Astrocyte (in vitro differentiated cells and primary cell): Measurements from ENCODE around the gene ELF3. TPM values are rescaled to one million over a fixed set of nuclear protein-coding genes. Genes with fewer than 3 reads are reported as not detected.
A peak's percentile ranks its signal among the peaks of the same experiment; 100 is the strongest.

Experiments used
- DNase-seq: peaks from one replicate; pipeline ENCODE4 v3.0.0-alpha.2; 2010; ENCODE audit warnings: low read depth
- FAIRE-seq: peaks from 2 replicates; lab custom pipeline; 2011; peaks lifted over from hg19 to GRCh38; lab: Jason Lieb, UNC
- H2AFZ ChIP-seq: 2 replicates; pipeline ENCODE4 v1.6.0; 2012; ENCODE audit warnings: low read depth, low read length, inconsistent platforms
- H3K27ac ChIP-seq: 2 replicates; pipeline ENCODE4 v1.5.1; 2011; ENCODE audit warnings: low read depth, low read length, inconsistent platforms
- H3K27me3 ChIP-seq: 2 replicates; pipeline ENCODE4 v1.6.0; 2011; ENCODE audit warnings: low read length, inconsistent platforms; ENCODE audit not compliant: insufficient read depth
- H3K36me3 ChIP-seq: 2 replicates; pipeline ENCODE4 v1.5.1; 2011; ENCODE audit warnings: low read length, inconsistent platforms; ENCODE audit not compliant: insufficient read depth
- H3K4me1 ChIP-seq: 2 replicates; pipeline ENCODE4 v1.5.1; 2011; ENCODE audit warnings: low read length, inconsistent platforms; ENCODE audit not compliant: insufficient read depth
- H3K4me2 ChIP-seq: 2 replicates; pipeline ENCODE4 v1.6.0; 2012; ENCODE audit warnings: low read length, inconsistent platforms
- H3K4me3 ChIP-seq: 2 replicates; pipeline ENCODE4 v1.5.1; 2011; ENCODE audit warnings: low read depth, mild to moderate bottlenecking, low read length, inconsistent platforms; ENCODE audit not compliant: insufficient read depth
- H3K79me2 ChIP-seq: 2 replicates; pipeline ENCODE4 v1.6.0; 2012; ENCODE audit warnings: mild to moderate bottlenecking, low read length, inconsistent platforms; ENCODE audit not compliant: insufficient read depth
- H3K9ac ChIP-seq: 2 replicates; pipeline ENCODE4 v1.6.0; 2012; ENCODE audit warnings: mild to moderate bottlenecking, low read length, inconsistent platforms
- H3K9me3 ChIP-seq: 2 replicates; pipeline ENCODE4 v1.5.1; 2012; ENCODE audit warnings: low read depth, mild to moderate bottlenecking, low read length, inconsistent platforms; ENCODE audit not compliant: insufficient read depth
- H4K20me1 ChIP-seq: 2 replicates; pipeline ENCODE4 v1.6.0; 2012; ENCODE audit warnings: low read length, inconsistent platforms; ENCODE audit not compliant: insufficient read depth
- H3K27ac Mint-ChIP-seq: one replicate; pipeline ENCODE4 v1.8.0; 2021; ENCODE audit warnings: mild to moderate bottlenecking, mixed read lengths; ENCODE audit not compliant: unreplicated experiment
- H3K27me3 Mint-ChIP-seq: one replicate; pipeline ENCODE4 v1.8.0; 2021; ENCODE audit warnings: low read depth, mixed read lengths; ENCODE audit not compliant: unreplicated experiment
- H3K36me3 Mint-ChIP-seq: one replicate; pipeline ENCODE4 v1.8.0; 2021; ENCODE audit warnings: low read depth, mixed read lengths; ENCODE audit not compliant: unreplicated experiment
- H3K4me1 Mint-ChIP-seq: one replicate; pipeline ENCODE4 v1.8.0; 2021; ENCODE audit warnings: low read depth, mixed read lengths; ENCODE audit not compliant: unreplicated experiment
- H3K4me3 Mint-ChIP-seq: one replicate; pipeline ENCODE4 v1.8.0; 2021; ENCODE audit warnings: mild to moderate bottlenecking, moderate library complexity, mixed read lengths; ENCODE audit not compliant: unreplicated experiment
- H3K9me3 Mint-ChIP-seq: one replicate; pipeline ENCODE4 v1.8.0; 2021; ENCODE audit warnings: mild to moderate bottlenecking, mixed read lengths; ENCODE audit not compliant: unreplicated experiment
- EZH2 ChIP-seq: IDR thresholded peaks from 2 replicates; pipeline ENCODE4 v1.6.1; 2012; ENCODE audit warnings: mild to moderate bottlenecking, low read length, inconsistent platforms; ENCODE audit not compliant: insufficient read depth
- total RNA-seq: library from RNA; stranded (reverse); gene quantifications from 2 replicates; pipeline ENCODE4 v1.2.1, GENCODE V29; 2021
- TF ChIP-seq, protein P1 (sequence below): IDR thresholded peaks from 2 replicates; pipeline ENCODE4 v1.5.1; 2011; ENCODE audit warnings: low read depth, mild to moderate bottlenecking, inconsistent platforms, low read length, moderate library complexity; ENCODE audit not compliant: insufficient read depth

The ELF3 gene
- total RNA-seq, 1 donor from 2014 or later = 2.9 TPM

DNA sequence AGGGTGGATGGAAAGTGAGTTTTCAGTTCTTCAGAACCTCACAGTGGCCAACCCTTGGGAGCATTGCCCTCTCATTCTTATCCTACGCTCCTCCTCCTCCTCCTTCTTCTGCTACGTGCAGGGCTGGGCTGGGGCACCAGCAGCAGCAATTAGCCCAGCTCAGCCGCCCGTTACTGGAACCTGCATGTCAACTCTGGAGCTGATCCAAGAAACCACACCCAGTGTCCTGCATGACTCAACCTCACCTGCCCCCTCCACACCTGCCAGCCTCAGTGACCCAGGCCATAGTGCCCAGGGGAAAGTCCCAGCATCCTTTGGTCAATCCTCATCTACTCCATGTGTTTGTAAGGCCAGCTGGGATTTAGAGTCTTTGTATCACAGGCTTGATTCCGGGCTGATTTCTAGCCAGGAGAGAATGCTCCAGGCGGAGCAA, 12.6 kb downstream of the ELF3 start:
- no peak overlapping the region for H3K4me3 Mint-ChIP-seq
- no peaks in the 10 kb centered on the region for H3K9me3 Mint-ChIP-seq
- FAIRE-seq = no peak
- H3K9ac ChIP-seq = no peak overlapping the region
- DNase-seq = no peak
- no peaks in the 10 kb centered on the region for H4K20me1 ChIP-seq
- H3K4me1 Mint-ChIP-seq = peaks cover 9% of the 10 kb centered on the region
- no peaks in the 10 kb centered on the region for H3K79me2 ChIP-seq
- H3K4me1 ChIP-seq = peaks cover 15% of the 10 kb centered on the region
- H3K36me3 Mint-ChIP-seq = no peaks in the 10 kb centered on the region
- peak overlapping the region; percentile 58 for H3K27ac Mint-ChIP-seq
- no peak overlapping the region for H2AFZ ChIP-seq
- no peaks in the 10 kb centered on the region for H3K9me3 ChIP-seq
- no peak for TF ChIP-seq EZH2
- TF ChIP-seq, protein P1, sequence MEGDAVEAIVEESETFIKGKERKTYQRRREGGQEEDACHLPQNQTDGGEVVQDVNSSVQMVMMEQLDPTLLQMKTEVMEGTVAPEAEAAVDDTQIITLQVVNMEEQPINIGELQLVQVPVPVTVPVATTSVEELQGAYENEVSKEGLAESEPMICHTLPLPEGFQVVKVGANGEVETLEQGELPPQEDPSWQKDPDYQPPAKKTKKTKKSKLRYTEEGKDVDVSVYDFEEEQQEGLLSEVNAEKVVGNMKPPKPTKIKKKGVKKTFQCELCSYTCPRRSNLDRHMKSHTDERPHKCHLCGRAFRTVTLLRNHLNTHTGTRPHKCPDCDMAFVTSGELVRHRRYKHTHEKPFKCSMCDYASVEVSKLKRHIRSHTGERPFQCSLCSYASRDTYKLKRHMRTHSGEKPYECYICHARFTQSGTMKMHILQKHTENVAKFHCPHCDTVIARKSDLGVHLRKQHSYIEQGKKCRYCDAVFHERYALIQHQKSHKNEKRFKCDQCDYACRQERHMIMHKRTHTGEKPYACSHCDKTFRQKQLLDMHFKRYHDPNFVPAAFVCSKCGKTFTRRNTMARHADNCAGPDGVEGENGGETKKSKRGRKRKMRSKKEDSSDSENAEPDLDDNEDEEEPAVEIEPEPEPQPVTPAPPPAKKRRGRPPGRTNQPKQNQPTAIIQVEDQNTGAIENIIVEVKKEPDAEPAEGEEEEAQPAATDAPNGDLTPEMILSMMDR = no peak
- H3K27me3 ChIP-seq = no peaks in the 10 kb centered on the region
- H3K27ac ChIP-seq = no peak overlapping the region
- peaks cover 13% of the 10 kb centered on the region for H3K27me3 Mint-ChIP-seq
- peak overlapping the region; percentile 1 for H3K4me2 ChIP-seq
- no peak overlapping the region for H3K4me3 ChIP-seq
- H3K36me3 ChIP-seq = no peaks in the 10 kb centered on the region

DNA sequence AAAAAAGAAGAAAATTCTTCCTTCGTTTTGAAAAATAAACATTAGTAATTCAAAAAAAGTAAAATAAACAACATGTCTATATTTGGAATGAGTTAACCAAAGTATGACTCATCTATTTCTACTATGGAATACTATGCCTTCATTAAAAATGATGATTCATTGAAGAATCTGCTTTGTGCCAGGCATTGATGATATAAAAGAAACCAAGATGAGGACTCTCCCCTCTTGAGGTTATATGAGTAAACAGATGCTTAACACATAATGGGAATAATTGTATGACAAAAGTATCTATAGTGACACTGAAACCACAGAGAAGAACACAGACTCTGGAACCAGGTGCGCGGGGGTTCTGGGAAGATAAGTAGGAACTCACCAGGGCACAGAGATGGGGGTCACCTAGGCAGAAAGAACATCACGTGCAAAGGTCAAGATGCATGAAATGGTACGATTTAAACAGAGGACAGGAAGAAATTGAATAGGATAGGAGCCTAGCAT, 18.8 kb downstream of the ELF3 start:
- peak overlapping the region; percentile 63 for H3K4me2 ChIP-seq

DNA sequence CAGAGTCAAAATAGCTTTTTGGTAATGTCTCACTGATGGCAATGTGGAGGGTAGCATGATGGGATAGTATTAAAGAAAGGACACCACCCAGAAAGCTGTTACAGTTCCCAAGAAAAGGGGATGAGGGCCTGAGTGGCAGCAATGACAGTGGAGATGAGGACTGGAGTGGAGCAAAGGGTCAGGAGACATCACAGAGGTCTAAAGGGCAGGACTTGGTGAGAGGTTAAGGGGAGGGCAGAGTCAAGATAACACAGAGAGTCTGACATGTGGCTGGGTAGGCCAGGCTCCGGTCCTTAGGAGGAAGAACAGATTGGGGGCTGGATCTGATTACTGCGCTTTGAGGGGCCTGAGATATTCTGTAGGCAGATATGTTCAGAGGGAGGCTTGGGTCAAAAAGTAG, 19.3 kb downstream of the ELF3 start:
- FAIRE-seq (no peak), DNase-seq (no peak)
- no peaks in the 10 kb centered on the region for H4K20me1 ChIP-seq
- H3K4me1 ChIP-seq = peaks cover 13% of the 10 kb centered on the region
- no peak overlapping the region for H3K4me3 Mint-ChIP-seq
- no peaks in the 10 kb centered on the region for H3K79me2 ChIP-seq
- H3K27ac Mint-ChIP-seq = peak overlapping the region; percentile 19
- peaks cover 6% of the 10 kb centered on the region for H3K27me3 Mint-ChIP-seq
- no peaks in the 10 kb centered on the region for H3K27me3 ChIP-seq
- H3K36me3 ChIP-seq = no peaks in the 10 kb centered on the region
- peak overlapping the region; percentile 20 for H3K27ac ChIP-seq
- H3K4me1 Mint-ChIP-seq = peaks cover 17% of the 10 kb centered on the region
- H3K9ac ChIP-seq = peak overlapping the region; percentile 5
- H3K4me3 ChIP-seq = no peak overlapping the region
- peaks cover 2% of the 10 kb centered on the region for H3K9me3 Mint-ChIP-seq
- H3K36me3 Mint-ChIP-seq = no peaks in the 10 kb centered on the region
- no peak overlapping the region for H2AFZ ChIP-seq
- H3K4me2 ChIP-seq = peak overlapping the region; percentile 63
- no peaks in the 10 kb centered on the region for H3K9me3 ChIP-seq
- TF ChIP-seq, protein P1 = no peak
- no peak for TF ChIP-seq EZH2

More for the DNA sequence above, 18.8 kb downstream of the ELF3 start:
- Mint-ChIP-seq H3K9me3 (peaks cover 2% of the 10 kb centered on the region), H3K27me3 (peaks cover 6% of the 10 kb centered on the region), H3K36me3 (no peaks in the 10 kb centered on the region), H3K4me3 (no peak overlapping the region), H3K27ac (peak overlapping the region; percentile 22), H3K4me1 (peaks cover 13% of the 10 kb centered on the region)
- Histone ChIP-seq H3K9ac (peak overlapping the region; percentile 5), H3K27me3 (no peaks in the 10 kb centered on the region), H2AFZ (no peak overlapping the region), H3K9me3 (no peaks in the 10 kb centered on the region), H3K4me3 (no peak overlapping the region), H3K4me1 (peaks cover 9% of the 10 kb centered on the region), H3K79me2 (no peaks in the 10 kb centered on the region), H4K20me1 (no peaks in the 10 kb centered on the region), H3K27ac (peak overlapping the region; percentile 20), H3K36me3 (no peaks in the 10 kb centered on the region)
- TF ChIP-seq EZH2 = no peak
- TF ChIP-seq, protein P1 = no peak
- no peak for FAIRE-seq
- DNase-seq = peak; percentile 88
